ENCODE data around the gene CTNS. TPM values are rescaled to one million over a fixed set of nuclear protein-coding genes. Genes with fewer than 3 reads are reported as not detected.

CTNS gene
- total RNA-seq: 10 to 100 TPM in 2 of 6 experiments, 1 to 10 TPM in 4; 6.7 to 30.3 (median 9.4) TPM
- long read RNA-seq, partial matches to known transcripts: 0 of 2 reads
- long read RNA-seq, other reads (novel, unspliced or antisense): 1 of 2 reads

GRCh38 chr17:3636154-3636907, at the start of gene CTNS, which contains the start of gene SHPK:
TSS of gene CTNS (plus strand) at chr17:3636760. CDS start at chr17:3640207, 3,447 bp downstream.
TSS of gene SHPK (minus strand) at chr17:3636250. CDS start at chr17:3636219, 31 bp downstream.
- Histone ChIP-seq H3K9me3 (no peaks in the 10 kb centered on the region), H3K27ac (peak within 1 kb of the TSS; percentile 97 to 99 (median 98)), H3K4me1 (peaks cover 0 to 18% (median 3%) of the 10 kb centered on the region in 4 donors), H3K36me3 (no peaks in the 10 kb centered on the region), H3K27me3 (no peaks in the 10 kb centered on the region), H3K4me3 (peak within 1 kb of the TSS; percentile 85 to 100 (median 98))
- TF ChIP-seq CTCF (IDR thresholded peaks at IDR 0.05) (no peak), POLR2A (IDR thresholded peaks at IDR 0.05) (peak; percentile 80)
- intact Hi-C loops (cut with DNase I): no loop called here
- peak; percentile 98 to 99 (median 98) for DNase-seq
- ATAC-seq: peak; percentile 90 to 96 (median 92)
- 0% methylated on average over 1 of the region's 68 CpGs for WGBS (ENCODE audit: insufficient coverage, low coverage, low lambda C conversion rate, missing lambda C conversion rate)

- WGBS (ENCODE audit: insufficient coverage, low coverage, low lambda C conversion rate, missing lambda C conversion rate): 91% methylated on average over 6 of the region's 22 CpGs
- Histone ChIP-seq H3K9me3 (no peaks in the 10 kb centered on the region), H3K27me3 (no peaks in the 10 kb centered on the region), H3K4me1 (no peaks in the 10 kb centered on the region), H3K36me3 (peaks cover 0 to 61% (median 32%) of the 10 kb centered on the region in 4 donors), H3K4me3 (no peak overlapping the region), H3K27ac (no peak overlapping the region)
- ATAC-seq (no peak), DNase-seq (no peak)
- no peak for TF ChIP-seq POLR2A (IDR thresholded peaks at IDR 0.05)
- no peak for TF ChIP-seq CTCF (IDR thresholded peaks at IDR 0.05)
- intact Hi-C loops (cut with DNase I): no loop called here
These were observed 46.8 kb upstream of the CTNS start for GRCh38 chr17:3589784-3590183.

- Histone ChIP-seq H3K4me3 (no peak overlapping the region), H3K4me1 (no peaks in the 10 kb centered on the region), H3K36me3 (peaks cover 0 to 57% (median 32%) of the 10 kb centered on the region in 4 donors), H3K27me3 (no peaks in the 10 kb centered on the region), H3K9me3 (no peaks in the 10 kb centered on the region), H3K27ac (no peak overlapping the region)
- intact Hi-C loops (cut with DNase I): no loop called here
- no peak for ATAC-seq
- no peak for DNase-seq
- TF ChIP-seq CTCF (IDR thresholded peaks at IDR 0.05) (no peak), POLR2A (IDR thresholded peaks at IDR 0.05) (no peak)
- no CpG with 5 or more reads among the region's 15 CpGs for WGBS (ENCODE audit: insufficient coverage, low coverage, low lambda C conversion rate, missing lambda C conversion rate)
These were observed 46.3 kb upstream of the CTNS start for GRCh38 chr17:3590231-3590630.

GRCh38 chr17:3590768-3591167, 45.8 kb upstream of the CTNS start:
- H3K36me3 ChIP-seq: peaks cover 0 to 52% (median 29%) of the 10 kb centered on the region in 4 donors

More at GRCh38 chr17:3590768-3591167, 45.8 kb upstream of the CTNS start:
- WGBS (ENCODE audit: insufficient coverage, low coverage, low lambda C conversion rate, missing lambda C conversion rate): 80% methylated on average over 1 of the region's 15 CpGs
- intact Hi-C loops (cut with DNase I): no loop called here
- Histone ChIP-seq H3K4me1 (no peaks in the 10 kb centered on the region), H3K9me3 (no peaks in the 10 kb centered on the region), H3K27ac (no peak overlapping the region), H3K4me3 (no peak overlapping the region), H3K27me3 (no peaks in the 10 kb centered on the region)
- DNase-seq: no peak
- TF ChIP-seq POLR2A (IDR thresholded peaks at IDR 0.05): no peak
- TF ChIP-seq CTCF (IDR thresholded peaks at IDR 0.05): no peak
- no peak for ATAC-seq
